ENCODE data around the gene VAMP5.
"Not testable (repeated sequence)": the region's sequence is repeated elsewhere in the genome, so short reads cannot be mapped to it uniquely, and the experiment has no call there.

VAMP5 gene

GRCh38 chr2:85550486-85550885 is 33.7 kb upstream of the VAMP5 start:
- DNase-seq (ENCODE audit: low spot score): no peak

DNA sequence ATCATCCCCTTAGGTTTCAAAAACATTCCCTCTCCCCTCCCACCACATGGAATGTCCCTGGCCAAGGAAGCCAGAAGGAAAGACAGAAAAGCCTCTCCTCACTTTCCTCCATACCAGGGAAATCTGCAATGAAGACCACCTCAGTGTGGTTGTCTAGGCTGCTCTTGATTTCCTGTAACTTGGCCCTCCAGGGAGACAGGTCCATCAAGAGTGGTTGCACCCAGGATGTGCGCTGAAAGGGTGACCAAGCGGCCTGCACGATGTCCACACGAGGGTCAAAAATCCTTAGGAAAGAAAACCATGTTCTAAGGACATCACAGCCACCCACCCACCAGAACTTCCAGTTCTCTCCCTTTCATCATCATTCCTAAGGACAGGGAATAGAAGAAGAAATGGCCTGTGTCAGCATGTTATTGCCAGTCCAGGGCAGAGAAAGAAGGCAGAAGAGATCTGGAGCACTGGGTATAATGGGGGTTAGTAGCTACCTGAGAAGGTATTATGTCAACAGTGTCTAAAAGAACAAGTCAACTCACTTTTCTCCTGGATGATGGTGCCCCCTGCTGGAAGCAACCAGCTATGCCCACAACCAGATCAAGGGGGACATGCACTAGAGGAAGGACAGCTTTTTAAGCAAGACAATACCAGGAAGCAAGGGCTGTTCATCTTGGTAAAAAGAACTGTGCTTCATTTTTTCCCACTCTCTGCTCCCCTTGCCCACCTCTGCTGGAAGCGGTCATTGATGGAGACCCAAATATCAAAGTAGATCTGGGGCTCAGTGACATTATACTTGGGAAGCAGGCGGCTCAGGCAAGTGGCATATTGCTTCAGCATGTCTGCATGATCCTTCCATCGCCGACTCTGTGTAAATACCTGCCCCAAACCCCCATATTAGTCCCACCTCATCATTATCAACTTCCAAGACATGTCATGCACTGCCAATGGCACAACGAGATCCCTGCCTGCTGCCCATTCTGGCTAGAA is 32.2 kb upstream of the VAMP5 start:
- peak; percentile 88 for DNase-seq (ENCODE audit: low spot score)

DNA sequence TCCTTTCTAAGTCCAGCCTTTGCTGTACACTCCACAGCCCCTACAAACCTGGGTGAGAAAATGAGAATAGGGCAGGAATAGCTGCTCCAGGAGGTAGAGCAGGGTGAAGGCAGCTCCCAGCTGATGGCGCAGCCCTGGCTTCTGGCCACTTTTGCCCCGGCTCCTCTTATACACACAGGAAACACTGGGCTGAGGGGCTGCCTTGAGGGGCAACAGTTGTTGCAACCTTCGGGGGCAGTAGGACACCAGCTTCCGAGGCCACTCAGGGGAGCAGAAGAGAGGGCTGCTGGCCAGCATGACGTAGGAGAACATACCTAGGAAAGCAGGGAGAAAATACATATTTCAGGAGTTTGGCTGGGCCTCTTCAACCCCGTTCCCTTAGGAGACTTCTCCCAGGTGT is 31.0 kb upstream of the VAMP5 start:
- DNase-seq (ENCODE audit: low spot score): no peak

- DNase-seq (ENCODE audit: low spot score): no peak
These were observed 29.1 kb upstream of the VAMP5 start for GRCh38 chr2:85554980-85555612.

GRCh38 chr2:85557130-85557529 is 27.1 kb upstream of the VAMP5 start:
- no peak for DNase-seq (ENCODE audit: low spot score)

- no peak for DNase-seq (ENCODE audit: low spot score)
These were observed 26.1 kb upstream of the VAMP5 start for GRCh38 chr2:85558160-85558559.

- not testable (repeated sequence) for DNase-seq (ENCODE audit: low spot score)
These were observed 23.9 kb upstream of the VAMP5 start for GRCh38 chr2:85560403-85560726.

GRCh38 chr2:85560812-85561279 is 23.4 kb upstream of the VAMP5 start:
- no peak for DNase-seq (ENCODE audit: low spot score)

- DNase-seq (ENCODE audit: low spot score): peak; percentile 94
These were observed 22.7 kb upstream of the VAMP5 start, which contains the start of gene GGCX for GRCh38 chr2:85561280-85562212. GGCX (minus strand) TSS chr2:85561493; CDS start chr2:85561428, 65 bp downstream.

GRCh38 chr2:85564144-85564563 is 20.1 kb upstream of the VAMP5 start:
- DNase-seq (ENCODE audit: low spot score): no peak

GRCh38 chr2:85566265-85566664 is 18.0 kb upstream of the VAMP5 start:
- no peak for DNase-seq (ENCODE audit: low spot score)

DNA sequence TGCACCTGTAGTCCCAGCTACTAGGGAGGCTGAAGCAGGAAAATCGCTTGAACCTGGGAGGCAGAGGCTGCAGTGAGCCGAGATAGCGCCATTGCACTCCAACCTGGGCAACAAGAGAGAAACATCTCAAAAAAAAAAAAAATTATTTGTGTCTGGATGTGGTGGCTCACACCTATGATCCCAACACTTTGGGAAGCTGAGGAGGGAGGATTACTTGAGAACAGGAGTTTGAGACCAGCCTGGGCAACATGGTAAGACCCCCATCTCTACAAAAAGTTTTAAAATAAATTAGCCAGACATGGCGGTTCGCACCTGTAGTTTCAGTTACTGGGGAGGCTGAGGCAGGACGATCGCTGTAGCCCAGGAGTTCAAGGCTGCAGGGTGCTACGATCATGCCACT is 8.5 kb upstream of the VAMP5 start:
- DNase-seq (ENCODE audit: low spot score): no peak

DNA sequence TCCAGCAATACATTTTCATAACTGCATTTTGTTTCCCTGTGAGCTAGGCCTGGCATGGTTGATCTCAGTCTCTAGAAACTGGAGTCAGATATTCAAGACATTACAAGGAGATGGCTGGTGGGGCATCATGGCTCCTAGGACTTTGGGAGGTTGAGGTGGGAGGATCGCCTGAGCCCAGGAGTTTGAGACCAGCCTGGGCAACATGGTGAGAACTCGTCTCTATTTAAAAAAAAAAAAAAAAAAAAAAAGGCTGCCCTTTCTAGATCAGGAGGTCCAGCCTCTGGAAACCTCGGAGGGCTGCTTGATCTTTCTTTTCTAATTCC is 7.2 kb upstream of the VAMP5 start:
- DNase-seq (ENCODE audit: low spot score): no peak

DNA sequence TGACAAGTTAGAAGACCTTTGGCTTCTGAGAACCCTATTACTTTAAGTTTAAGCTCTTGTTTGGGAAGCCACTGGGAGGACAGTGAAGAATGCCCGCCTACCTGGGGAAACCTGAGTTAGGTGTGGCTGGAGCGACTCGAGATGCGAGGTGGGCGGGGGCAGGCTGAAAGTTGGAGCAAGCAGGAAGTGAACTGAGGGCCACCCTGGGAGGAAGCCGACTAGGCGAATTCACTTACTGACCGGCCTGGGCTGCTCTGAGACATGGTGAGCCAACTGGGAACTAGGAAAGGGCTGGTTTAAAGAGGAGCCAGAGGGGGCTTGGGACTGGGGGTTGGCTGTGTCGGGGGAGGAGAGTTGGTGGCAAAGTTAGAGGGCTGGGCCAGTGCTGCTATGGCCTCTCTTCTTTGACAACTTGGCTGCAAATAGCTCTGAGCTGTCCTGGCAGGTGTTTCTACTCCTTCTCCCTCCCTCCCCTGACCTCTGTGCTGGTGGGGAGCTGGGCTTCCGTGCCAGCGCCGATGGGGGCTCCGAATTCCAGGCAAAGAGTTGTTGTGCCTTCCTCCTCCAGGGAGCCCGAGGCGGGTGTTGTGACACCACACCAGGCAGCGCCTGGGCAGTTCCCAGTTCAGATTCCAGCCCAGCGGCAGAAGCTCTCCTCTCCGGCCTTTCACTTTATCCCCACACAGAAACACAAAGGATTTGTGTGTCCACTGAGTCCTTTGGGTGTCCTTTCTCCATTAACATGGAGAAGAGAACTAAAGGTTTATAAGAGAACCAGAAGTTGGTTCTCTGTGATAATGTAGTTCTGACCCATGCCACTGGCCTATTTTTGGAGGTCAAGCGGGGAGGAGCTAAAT is 6.6 kb upstream of the VAMP5 start, which contains the start of gene VAMP8:
TSS of gene VAMP8 (plus strand) at position 201 of the 857 bp plus-strand sequence. CDS start at position 262, 61 bp downstream.
- DNase-seq (ENCODE audit: low spot score): peak; percentile 37

DNA sequence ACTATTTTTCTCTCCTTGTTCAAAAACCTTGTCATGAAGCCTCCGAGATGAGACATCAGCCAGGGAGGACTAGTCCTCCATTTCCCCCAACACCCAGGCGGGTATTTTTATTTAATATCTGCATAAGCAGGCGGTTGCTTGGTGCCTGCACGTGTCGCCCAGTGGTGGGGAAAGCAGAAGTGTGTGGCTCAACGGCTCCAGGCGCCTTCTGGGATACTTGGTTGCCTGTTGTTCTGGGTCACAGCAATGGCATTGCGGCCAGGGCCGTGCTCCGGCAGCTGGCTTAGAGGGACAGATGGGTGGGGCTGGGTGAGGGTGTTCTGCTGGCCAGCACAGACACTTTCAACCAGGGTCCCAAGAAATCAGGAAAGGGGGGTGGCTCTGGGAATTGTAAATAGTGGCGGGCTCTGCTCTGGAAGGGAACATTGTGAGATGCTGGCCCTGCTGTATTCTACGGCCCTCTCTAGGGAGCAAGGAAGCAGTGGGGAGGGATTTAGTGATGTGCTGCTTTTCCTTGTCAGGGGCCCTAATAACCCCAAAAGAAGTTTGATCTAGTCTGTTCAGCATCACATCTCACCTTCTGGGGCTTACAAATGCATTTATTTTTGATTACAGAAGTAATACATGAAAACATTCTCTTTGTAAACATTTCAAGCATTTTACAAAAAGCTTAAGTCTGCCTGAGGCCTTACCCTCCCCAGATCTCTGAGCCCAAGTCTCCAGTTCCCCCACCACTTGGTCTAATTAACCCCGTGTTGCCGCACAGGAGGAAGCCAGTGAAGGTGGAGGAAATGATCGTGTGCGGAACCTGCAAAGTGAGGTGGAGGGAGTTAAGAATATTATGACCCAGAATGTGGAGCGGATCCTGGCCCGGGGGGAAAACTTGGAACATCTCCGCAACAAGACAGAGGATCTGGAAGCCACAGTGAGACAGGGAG is 5.7 kb upstream of the VAMP5 start:
- peak; percentile 21 for DNase-seq (ENCODE audit: low spot score)

DNA sequence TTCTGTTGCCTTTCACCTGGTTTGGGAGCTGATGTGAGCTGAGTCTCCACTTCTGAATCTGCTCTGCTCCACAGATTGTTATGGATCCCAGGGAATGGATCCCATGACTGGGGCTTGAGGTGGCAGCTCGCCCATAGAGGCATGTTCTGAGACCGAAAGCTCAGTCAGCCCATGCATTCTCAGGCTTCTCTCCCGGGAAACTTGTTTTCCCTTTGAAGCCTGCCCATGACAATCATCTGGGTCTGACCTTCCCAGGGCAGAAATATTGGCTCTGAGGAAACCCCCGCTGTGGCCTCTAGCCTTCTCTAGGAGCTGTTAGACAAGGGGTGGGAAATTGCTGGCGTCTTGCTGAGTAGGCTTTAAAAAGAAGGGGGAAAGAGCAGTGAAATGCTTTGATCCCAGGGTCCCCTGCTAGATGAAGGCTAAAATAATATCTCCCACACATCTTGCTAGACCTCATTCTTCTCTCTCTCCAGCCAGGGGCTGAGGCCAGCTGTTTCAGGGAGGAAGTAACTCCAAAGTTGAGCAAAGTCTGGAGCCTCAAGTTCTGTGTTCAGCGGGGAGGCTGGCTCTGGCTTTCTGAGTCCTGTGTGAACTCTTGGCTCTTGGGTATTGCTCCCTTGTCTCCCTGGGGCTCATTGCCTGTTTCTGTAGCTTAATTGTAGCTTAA is 4.8 kb upstream of the VAMP5 start:
- DNase-seq (ENCODE audit: low spot score): no peak

GRCh38 chr2:85580206-85580605 is 4.0 kb upstream of the VAMP5 start:
- no peak for DNase-seq (ENCODE audit: low spot score)

- DNase-seq (ENCODE audit: low spot score): no peak
These were observed 1.7 kb upstream of the VAMP5 start for GRCh38 chr2:85582492-85582891.

GRCh38 chr2:85583667-85584353 is 421 bp upstream of the VAMP5 start:
- no peak for DNase-seq (ENCODE audit: low spot score)
